ENCODE results near the gene KIF3A. TPM values are rescaled to one million over a fixed set of nuclear protein-coding genes. Genes with fewer than 3 reads are reported as not detected.

The KIF3A gene
- total RNA-seq, 1 donor from 2014 or later, result 15.3 TPM

DNA sequence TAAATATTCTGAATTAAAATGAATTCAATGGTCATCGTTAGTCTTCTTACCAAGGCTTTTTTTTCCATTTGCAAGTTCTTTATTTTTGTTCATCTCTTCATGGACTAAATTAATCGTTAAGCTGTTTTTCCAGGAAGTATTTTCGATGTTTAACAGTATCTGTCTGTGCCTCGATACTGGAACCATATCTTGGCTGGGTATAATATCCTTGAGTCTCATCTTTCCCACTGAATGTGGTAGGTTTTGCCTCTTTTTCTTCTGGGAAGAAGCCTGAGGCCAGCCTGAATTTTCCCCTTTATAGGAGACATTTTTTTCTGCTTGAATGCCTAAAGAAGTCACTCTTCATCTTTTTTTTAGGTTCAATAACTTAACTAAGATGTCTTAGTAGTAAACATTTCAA is 43.7 kb upstream of the KIF3A start:
- Mint-ChIP-seq H3K4me1 (ENCODE audit: unreplicated experiment) (peaks cover 6% of the 10 kb centered on the region), H3K36me3 (ENCODE audit: unreplicated experiment) (no peaks in the 10 kb centered on the region), H3K9me3 (ENCODE audit: unreplicated experiment) (no peaks in the 10 kb centered on the region), H3K27ac (ENCODE audit: unreplicated experiment) (no peak overlapping the region), H3K4me3 (ENCODE audit: unreplicated experiment) (no peak overlapping the region), H3K27me3 (ENCODE audit: unreplicated experiment) (no peaks in the 10 kb centered on the region)
- TF ChIP-seq, protein P1, sequence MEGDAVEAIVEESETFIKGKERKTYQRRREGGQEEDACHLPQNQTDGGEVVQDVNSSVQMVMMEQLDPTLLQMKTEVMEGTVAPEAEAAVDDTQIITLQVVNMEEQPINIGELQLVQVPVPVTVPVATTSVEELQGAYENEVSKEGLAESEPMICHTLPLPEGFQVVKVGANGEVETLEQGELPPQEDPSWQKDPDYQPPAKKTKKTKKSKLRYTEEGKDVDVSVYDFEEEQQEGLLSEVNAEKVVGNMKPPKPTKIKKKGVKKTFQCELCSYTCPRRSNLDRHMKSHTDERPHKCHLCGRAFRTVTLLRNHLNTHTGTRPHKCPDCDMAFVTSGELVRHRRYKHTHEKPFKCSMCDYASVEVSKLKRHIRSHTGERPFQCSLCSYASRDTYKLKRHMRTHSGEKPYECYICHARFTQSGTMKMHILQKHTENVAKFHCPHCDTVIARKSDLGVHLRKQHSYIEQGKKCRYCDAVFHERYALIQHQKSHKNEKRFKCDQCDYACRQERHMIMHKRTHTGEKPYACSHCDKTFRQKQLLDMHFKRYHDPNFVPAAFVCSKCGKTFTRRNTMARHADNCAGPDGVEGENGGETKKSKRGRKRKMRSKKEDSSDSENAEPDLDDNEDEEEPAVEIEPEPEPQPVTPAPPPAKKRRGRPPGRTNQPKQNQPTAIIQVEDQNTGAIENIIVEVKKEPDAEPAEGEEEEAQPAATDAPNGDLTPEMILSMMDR (IDR thresholded peaks at IDR 0.05), result no peak
- no peak for DNase-seq (ENCODE audit: extremely low spot score, unreplicated experiment)

DNA sequence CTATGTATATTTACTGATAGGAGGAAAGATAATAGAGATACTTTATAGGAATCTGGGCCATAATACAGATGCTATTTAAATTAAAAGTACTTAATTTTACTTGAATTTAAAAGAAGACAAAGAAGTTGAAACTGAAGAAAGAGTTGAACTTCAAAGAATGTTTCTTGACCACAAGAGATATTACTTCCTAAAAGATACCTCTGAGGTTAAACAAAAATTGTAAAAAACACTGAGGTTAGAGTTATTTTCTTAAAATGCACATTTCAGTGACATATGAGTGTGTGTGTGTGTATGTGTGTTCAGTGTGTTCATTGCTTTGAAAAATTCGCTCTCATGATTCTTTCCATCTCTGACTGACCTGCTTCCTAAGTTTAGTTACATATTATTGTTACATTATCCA is 43.2 kb upstream of the KIF3A start:
- no peak for DNase-seq (ENCODE audit: extremely low spot score, unreplicated experiment)
- H3K4me3 Mint-ChIP-seq (ENCODE audit: unreplicated experiment), result no peak overlapping the region
- TF ChIP-seq, protein P1 (IDR thresholded peaks at IDR 0.05), result no peak
- H3K27me3 Mint-ChIP-seq (ENCODE audit: unreplicated experiment), result no peaks in the 10 kb centered on the region
- no peak overlapping the region for H3K27ac Mint-ChIP-seq (ENCODE audit: unreplicated experiment)
- peaks cover 11% of the 10 kb centered on the region for H3K4me1 Mint-ChIP-seq (ENCODE audit: unreplicated experiment)
- H3K36me3 Mint-ChIP-seq (ENCODE audit: unreplicated experiment), result no peaks in the 10 kb centered on the region
- no peaks in the 10 kb centered on the region for H3K9me3 Mint-ChIP-seq (ENCODE audit: unreplicated experiment)

DNA sequence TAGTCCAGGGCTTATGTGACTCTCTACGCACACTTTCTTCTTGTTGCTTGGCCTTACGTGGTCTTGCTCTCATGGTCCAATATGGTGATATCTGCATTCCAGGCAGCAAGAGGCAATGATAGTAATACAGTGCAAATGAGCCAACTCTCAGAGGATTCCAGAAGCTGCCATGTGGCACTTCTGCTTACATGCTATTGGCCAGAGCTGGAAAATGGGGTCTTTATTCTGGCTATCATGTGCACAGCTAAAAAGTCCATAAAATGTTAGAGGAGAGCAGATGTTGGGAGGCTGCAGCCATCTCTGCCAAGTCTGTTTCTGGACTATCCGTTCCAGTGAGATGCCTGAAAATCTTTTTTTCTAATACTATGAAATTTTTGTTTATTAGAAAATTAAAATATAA is 42.6 kb upstream of the KIF3A start:
- H3K9me3 Mint-ChIP-seq (ENCODE audit: unreplicated experiment), result no peaks in the 10 kb centered on the region
- H3K27me3 Mint-ChIP-seq (ENCODE audit: unreplicated experiment), result no peaks in the 10 kb centered on the region
- H3K4me3 Mint-ChIP-seq (ENCODE audit: unreplicated experiment), result peak overlapping the region; percentile 4
- H3K27ac Mint-ChIP-seq (ENCODE audit: unreplicated experiment), result no peak overlapping the region
- no peaks in the 10 kb centered on the region for H3K36me3 Mint-ChIP-seq (ENCODE audit: unreplicated experiment)
- TF ChIP-seq, protein P1 (IDR thresholded peaks at IDR 0.05), result no peak
- peaks cover 13% of the 10 kb centered on the region for H3K4me1 Mint-ChIP-seq (ENCODE audit: unreplicated experiment)
- no peak for DNase-seq (ENCODE audit: extremely low spot score, unreplicated experiment)

DNA sequence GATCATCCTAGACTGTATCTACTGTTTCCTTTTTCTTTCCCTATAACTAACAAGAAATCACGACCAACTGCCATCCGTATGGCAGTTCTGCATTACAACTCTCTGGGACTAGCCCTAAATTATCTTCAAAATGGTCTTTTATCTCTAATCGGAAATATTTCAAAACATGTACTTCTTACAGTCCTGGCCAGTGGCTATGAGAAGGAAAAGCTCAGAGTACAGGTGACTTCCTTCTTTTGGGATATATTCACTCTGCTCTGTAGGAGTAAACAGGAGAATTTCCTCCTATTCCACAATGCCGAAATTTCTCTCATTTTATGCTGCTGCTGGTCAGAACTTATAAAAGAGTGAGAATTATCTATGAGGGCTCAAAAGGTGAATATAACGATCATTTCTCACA is 41.5 kb upstream of the KIF3A start:
- TF ChIP-seq, protein P1 (IDR thresholded peaks at IDR 0.05), result no peak
- Mint-ChIP-seq H3K4me1 (ENCODE audit: unreplicated experiment) (peaks cover 15% of the 10 kb centered on the region), H3K27me3 (ENCODE audit: unreplicated experiment) (no peaks in the 10 kb centered on the region), H3K27ac (ENCODE audit: unreplicated experiment) (no peak overlapping the region), H3K4me3 (ENCODE audit: unreplicated experiment) (no peak overlapping the region), H3K9me3 (ENCODE audit: unreplicated experiment) (no peaks in the 10 kb centered on the region), H3K36me3 (ENCODE audit: unreplicated experiment) (no peaks in the 10 kb centered on the region)
- DNase-seq (ENCODE audit: extremely low spot score, unreplicated experiment), result no peak

DNA sequence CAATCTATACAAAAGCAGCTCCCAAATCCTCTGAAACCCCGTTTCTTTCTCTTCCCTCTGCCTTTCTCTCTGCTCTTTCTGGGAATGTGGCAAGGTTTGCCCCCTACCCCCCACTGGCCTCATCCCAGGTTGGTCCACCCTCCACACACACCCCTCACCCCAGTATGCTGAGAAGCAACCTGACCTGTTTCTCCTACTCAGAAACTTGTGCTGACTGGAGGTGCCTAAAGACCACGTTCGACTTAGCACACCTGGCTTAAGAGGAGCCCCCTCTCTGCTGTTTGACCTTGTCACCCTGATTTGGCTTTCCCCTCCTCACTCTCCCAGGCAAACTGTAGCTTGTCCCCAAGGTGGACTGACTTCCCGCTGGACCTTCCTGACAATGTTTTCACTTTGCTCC is 40.8 kb upstream of the KIF3A start:
- H3K9me3 Mint-ChIP-seq (ENCODE audit: unreplicated experiment), result no peaks in the 10 kb centered on the region
- TF ChIP-seq, protein P1 (IDR thresholded peaks at IDR 0.05), result no peak
- H3K36me3 Mint-ChIP-seq (ENCODE audit: unreplicated experiment), result no peaks in the 10 kb centered on the region
- H3K27ac Mint-ChIP-seq (ENCODE audit: unreplicated experiment), result no peak overlapping the region
- H3K27me3 Mint-ChIP-seq (ENCODE audit: unreplicated experiment), result no peaks in the 10 kb centered on the region
- DNase-seq (ENCODE audit: extremely low spot score, unreplicated experiment), result no peak
- peaks cover 20% of the 10 kb centered on the region for H3K4me1 Mint-ChIP-seq (ENCODE audit: unreplicated experiment)
- peak overlapping the region; percentile 73 for H3K4me3 Mint-ChIP-seq (ENCODE audit: unreplicated experiment)

Data from osteocyte (in vitro differentiated cells).